GM21526 (cell line): Measurements from ENCODE around the gene CADM2.

Source experiments
- ATAC-seq: cut with Tn5 transposase; IDR thresholded peaks from one replicate; pipeline ENCODE4 v1.9.1; 2021; ENCODE audit warnings: moderate library complexity; ENCODE audit not compliant: unreplicated experiment, low FRiP score

Gene CADM2

DNA sequence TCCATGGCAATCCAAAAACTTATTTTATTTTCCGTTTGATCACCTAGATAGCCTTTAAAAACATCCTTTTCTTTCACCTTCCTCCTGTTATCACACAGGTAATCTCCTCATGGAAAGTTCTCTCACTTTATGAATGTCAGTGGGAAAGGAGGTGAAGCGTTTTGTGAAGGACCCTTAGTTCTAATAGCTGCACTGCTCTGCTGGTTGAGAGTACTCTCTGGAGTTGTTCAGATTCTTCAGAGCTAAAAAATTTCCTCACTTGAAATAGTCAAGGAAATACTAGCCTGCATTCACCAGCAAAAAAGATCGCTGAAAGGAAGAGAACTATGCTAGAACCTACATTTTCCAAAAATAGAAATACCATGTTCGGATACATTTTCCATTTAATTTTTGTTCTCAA is 1097.2 kb downstream of the CADM2 start:
- no peak for ATAC-seq

DNA sequence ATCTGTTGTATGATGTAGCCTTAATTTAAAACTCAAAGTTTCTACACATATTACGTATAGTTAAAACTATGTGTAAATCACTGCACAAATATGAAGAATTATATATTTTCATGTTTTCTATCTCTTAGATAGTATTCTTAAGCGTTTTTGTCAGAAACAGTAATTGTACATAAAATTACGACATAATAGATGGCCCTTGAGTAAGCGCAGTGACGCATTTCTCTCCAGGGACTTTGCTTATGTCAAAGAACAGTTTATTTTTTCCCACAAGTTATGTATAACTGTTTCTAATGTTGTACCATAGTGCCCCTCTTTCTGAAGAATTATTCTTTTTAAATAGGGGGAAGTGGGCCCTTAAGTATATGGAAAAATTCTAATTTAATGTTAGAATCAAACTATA is 1098.2 kb downstream of the CADM2 start:
- no peak for ATAC-seq

DNA sequence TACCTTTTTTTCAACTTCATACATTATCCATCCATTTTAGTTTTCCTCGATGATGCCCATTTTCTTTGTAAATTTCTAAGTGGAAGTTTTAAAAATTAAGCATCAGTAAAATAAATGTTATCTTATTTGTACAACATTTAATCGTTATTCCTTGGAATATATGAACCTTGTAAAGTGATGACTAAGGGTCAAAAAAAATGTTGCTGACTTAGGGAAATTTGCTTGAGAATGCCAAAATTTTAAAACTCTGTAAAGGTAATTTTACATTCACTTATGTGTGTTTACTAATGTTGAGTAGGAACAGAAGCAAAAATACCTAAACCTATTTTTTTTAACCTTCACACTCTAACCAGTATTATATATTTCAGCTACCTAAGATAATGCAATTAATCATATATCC is 1115.0 kb downstream of the CADM2 start:
- no peak for ATAC-seq

DNA sequence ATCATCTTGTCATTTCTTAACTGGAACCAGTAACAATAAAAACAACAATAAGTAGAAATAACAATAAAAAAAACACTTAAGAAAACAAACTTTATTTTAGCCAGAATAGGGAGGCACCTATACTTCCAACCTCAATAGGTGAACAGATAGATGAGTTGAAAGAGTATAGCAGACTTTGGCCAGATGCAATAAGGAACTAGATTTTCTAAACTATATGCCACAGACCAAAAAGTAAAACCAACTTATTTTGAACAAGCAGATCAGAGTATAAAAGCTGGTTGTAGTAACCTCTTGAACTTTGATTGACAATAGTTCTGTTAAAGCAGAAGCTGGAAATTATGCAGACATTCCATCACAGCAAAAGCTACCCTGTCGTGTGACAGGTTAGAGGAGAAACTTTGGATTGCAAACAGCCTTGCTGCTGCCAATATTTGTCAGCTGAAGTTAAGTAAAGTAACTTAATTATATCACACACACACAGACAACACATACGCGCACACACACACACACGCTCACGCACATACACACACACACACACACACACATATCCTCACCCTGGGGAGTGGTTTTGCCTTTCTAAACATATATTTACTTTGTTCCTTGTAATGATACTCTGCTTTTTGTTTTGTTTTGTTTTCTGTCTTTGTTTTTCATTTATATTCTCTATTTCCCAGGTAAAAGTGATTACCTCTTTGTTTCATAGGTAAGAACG is 1128.5 kb downstream of the CADM2 start:
- no peak for ATAC-seq

DNA sequence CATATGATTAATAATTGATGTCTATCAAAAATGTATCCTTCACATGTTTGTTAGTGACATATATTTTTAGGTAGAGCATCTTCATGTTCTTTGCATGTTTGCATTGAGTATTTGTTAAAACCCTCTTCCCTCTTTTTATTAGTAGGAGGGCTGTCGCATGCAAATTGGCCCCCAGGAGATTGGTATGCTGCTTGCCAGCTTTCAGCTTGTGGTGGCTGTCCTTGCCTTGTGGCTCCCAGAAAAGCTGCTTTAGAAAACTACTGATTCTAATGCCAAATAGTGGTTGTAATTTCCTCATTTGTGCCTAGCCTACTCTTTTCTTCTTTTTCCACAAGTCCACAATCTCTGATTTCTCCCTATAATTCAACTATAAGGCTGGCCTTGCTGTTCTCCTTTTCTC is 1145.4 kb downstream of the CADM2 start:
- no peak for ATAC-seq

DNA sequence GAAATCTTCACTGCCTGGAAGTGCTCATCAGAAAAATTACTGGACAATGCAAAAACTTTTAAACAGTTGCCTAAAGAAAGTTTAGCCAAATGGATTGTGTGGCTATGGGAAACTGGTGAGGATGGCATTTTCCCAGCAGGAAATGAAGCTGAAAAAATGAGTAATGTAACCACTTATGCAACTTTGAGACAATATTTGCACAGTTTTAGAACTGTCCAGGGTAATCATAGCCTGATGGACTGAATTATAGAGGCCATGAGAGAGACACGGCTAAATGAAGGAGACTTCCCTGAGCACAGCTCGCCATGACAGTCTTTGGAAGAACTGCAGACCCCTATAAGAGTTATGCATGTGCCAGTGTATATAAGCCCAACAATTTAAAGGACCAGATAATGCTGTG is 1150.6 kb downstream of the CADM2 start:
- no peak for ATAC-seq
